ENCODE results near the gene AMMECR1.
"Not testable (repeated sequence)": the region's sequence is repeated elsewhere in the genome, so short reads cannot be mapped to it uniquely, and the experiment has no call there.

Gene AMMECR1

DNA sequence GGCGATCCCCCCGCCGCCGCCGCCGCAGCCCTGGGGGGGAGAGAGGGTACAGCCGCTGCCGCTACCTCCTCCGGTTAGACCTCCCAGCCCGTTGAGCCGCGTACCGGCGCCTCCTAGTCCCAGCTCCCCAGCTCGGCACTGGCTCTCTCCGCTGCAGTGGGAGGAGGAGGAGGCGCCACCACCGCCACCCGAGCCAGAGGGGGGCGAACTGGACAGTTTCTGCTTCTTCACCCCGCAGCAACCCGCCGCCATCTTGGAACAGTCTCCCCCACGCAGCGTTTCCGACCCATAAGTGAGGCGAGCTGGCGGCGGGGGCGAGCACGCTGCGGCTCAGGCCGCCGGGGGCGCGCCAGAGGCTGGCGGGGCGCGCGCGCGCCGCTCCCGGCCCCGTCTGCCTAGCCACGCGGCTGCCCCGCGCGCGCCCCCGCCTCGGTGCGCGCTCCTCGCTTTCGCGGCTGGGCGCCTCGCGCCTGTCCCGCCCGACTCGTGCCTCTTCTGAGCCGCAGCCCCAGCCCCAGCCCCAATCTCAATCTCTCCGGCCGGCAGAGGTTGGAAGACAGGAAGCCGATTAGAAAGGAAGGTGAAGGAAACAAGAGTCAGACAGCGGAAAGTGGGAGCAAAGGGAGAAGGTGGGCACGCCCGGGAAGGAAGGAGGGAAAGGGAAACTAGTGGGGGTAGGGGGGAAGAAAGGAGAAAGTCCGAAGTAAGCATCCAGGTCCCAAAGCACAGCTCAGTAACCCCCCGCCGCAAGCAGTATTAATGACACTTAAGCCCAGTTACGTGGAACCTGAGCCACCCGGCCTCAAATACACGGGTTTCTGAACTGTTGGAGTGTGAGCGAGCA is at the start of gene AMMECR1:
AMMECR1 (minus strand) TSS at position 266 of the 844 bp plus-strand sequence; CDS start at position 252, 14 bp downstream.
- DNase-seq: peak; percentile 45

DNA sequence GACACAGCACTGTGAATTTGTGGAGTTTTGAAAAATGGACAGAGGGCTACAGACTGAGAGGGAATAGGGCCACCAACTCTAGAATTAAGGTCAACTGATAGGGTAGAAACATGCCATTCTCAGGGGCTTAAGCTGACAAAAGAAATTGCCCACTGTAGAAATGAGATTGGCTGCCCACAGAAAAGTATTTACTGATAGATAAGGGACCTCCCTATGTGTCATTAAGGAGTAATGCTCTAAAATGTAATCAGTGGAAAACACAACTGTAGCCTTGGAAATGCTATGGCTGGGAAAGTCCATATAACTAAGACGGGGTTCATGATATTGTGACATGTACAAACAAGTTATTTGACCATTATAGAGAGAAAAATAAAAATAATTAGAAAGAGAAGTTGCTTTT is 45.4 kb upstream of the AMMECR1 start:
- no peak for DNase-seq

DNA sequence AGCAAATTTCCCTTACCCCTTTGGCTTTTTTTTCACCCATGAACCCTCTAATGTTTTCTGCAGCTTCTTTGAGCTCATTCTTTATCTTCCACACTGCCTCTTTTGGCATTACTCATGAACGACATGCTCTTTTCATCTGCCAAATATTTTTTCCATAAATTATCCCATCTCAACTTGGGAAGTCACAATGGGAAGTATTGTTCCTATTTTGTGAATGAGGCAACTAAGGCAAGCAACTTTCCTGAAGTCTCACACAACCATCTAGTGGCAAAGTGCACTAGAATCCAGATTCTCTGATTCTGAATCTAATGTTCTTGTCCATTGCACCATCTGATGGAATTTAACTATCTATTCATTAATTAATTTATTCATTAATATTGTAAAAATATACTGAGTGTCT is 41.4 kb upstream of the AMMECR1 start:
- DNase-seq: no peak

DNA sequence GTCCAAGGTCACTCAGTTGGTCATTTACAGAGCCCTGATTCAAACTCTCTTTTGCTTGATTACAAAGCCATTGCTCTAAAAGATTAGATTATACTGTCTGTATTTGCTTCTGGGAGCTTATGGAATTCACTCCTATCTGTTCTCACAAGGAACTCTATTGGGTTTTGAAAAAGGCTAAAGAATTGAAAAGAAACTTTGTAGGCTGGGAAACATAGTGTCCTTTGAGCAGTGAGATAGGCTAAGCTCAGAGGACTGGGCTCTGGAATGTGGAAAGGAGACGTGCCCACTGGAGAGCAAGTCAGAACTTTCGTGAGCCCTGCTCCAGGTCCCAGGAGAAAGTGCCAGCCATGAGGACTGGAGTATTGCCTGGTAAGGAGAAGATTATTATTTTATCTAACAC is 40.7 kb upstream of the AMMECR1 start, which contains the start of gene RTL9:
RTL9 (plus strand) TSS at position 301 of the 400 bp plus-strand sequence. CDS start 91,770 bp downstream, outside the sequence.
- DNase-seq: no peak

DNA sequence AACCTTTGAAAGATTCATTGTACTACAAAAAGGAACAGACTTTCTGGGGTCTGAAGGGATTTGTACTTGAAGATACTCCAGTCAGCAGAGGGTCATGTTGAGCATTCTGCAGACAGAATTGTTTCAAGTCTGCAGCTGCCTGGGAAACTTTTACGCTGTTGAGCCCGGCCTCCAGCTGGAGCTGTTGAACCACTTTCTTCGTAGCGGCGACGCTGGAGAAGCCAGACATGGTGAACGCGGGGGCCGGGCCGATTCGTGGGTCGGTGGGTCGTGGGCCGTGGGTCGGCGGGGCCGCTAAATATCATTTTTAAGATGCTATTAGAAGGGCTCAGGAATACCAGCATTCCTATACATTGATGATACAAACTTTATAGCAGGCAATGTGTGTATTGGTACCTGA is 28.8 kb upstream of the AMMECR1 start:
- no peak for DNase-seq

DNA sequence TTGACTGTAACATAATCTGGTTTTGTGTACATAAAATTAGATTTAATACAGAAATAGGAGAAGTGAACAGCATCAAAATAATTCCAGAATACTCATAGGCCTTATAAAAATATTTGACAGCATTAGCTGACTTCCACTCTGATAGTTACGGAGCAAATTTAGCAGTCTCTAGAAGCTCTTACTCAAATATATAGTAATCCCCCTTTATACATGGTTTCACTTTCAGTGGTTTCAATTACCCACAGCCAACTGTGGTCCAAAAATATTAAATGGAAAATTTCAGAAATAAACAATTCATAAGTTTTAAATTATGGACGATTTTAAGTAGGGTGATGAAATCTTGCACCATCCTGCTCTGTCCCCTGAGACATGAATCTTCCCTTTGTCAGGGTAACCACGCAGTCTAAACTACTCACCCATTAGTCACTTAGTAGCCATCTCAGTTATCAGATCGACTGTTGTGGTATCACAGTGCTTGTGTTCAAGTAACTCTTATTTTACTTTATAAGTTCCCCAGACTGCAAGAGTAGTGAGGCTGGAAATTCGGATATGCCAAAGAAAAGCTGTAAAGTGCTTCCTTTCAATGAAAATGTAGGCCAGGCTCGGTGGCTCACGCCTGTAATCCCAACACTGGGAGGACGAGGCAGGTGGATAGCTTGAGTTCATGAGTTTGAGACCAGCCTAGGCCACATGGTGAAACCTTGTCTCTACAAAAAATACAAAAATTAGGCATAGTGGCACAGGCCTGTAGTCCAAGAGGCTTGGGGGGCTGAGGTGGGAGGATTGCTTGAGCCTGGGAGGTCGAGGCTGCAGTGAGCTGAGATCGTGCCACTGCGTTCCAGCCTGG is 23.5 kb upstream of the AMMECR1 start:
- no peak for DNase-seq

DNA sequence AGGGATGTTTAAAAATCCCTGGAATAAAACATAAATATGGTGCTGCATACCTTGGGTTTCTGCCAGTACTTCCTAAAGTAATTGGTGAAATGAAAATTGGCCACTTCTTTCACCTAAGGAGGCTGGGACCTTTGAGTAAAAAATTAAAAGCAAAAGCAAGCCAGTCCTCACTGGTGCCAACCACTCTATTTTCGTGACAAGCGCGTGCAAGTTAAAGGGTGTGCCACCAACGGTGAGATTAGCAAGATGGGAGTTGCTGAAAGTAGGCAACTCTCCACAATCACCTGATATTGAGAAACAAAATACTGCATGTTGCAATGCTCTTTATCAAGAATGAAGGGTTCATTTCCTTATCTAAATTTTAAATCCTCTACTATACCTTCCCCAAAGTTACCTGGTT is 21.1 kb upstream of the AMMECR1 start:
- no peak for DNase-seq

DNA sequence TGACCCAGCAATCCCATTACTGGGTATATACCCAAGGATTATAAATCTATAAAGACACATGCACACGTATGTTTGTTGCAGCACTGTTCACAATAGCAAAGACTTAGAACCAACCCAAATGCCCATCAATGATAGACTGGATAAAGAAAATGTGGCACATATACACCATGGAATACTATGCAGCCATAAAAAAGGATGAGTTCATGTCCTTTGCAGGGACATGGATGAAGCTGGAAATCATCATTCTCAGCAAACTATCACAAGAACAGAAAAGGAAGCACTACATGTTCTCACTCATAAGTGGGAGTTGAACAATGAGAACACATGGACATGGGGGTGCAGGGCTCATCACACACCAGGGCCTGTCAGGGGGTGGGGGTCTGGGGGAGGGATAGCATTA is 15.6 kb upstream of the AMMECR1 start:
- DNase-seq: not testable (repeated sequence)

DNA sequence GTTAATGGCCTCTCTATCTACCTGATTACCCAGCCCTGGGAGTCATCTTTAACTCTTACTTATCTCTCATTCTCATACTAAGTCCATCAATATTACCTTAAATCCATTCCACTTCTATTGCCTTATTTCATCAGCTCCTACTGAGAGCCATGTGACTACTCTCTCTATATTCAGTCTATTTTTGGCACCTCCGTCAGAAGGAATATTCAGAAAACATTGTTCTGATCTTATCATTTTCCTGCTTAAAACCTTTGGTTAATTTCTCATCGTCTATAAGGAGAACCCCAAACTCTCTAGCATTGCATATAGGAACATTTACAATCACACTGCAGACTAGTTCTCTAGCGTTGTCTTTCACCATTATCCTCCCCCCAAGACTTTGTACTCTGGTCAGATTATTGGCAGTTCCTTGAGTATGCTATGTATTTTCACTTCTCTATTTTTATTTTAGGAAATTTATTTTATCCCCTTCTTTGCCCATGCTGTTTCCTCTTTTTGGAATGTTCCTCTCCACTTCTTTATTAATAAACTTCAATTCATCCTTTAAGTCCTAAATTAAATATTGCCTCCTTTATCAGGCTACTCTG is 13.7 kb upstream of the AMMECR1 start:
- no peak for DNase-seq

DNA sequence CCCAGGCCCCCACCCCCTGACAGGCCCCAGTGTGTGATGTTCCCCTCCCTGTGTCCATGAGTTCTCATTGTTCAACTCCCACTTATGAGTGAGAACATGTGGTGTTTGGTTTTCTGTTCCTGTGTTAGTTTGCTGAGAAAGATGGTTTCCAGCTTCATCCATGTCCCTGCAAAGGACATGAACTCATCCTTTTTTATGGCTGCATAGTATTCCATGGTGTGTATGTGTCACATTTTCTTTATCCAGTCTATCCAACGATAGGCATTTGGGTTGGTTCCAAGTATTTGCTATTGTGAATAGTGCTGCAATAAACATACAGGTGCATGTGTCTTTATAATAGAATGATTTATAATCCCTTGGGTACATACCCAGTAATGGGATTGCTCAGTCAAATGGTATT is 10.7 kb upstream of the AMMECR1 start:
- DNase-seq: not testable (repeated sequence)

DNA sequence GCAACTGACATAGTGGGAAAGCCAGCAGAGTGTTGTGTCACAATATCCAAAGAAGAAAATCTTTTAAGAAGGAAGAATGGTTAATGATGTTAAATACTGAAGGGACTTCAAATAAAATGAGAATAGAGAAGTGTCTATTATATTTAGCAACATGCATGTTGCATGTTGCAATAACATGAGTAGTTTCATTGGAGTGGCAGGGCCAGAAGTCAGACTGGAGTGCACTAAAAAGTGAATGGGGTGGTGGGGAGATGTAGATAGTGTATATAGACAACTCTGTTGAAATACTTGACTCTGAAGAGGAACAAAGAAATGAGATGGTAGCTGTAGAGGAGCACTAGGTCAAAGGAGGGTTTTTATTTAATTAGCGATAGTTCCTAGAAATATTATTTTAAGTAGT is 9.5 kb upstream of the AMMECR1 start:
- no peak for DNase-seq

DNA sequence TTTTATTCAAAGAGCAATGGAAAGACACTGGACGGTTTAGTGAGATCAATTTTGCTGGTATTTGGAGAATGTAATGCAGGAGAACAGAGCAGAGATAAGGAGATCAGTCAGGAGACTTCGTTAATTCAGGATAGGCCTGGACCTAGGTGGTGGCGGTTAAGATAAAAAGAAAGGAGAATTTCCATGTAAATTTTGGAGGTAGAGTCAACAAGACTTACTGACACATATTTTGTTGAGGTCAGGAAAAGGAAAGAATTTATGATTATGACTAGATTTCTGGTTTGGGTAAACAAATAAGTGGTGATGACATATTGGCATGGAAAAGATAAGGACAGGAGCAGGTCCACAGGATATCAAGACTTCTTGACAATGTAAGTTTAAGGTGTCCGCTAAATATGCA is 8.8 kb upstream of the AMMECR1 start:
- DNase-seq: no peak

DNA sequence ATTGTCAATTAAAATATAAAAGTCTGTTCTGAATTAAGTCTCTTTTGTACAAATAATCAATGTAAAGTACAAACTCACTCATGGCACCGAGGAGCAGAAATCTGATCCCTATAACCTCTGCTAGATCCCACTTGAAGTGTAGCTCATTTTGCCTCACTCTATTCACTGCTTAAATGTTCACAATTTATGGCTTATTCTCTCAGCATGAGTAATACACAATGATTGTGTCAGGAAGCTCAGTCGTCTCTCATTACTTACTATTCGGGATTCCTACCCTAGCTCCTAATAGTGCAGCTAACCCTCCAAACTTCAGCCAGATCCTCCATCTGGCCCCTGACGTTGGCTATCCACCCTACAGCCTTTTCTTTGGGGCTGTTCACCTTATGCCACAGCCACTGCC is 4.7 kb upstream of the AMMECR1 start:
- no peak for DNase-seq

DNA sequence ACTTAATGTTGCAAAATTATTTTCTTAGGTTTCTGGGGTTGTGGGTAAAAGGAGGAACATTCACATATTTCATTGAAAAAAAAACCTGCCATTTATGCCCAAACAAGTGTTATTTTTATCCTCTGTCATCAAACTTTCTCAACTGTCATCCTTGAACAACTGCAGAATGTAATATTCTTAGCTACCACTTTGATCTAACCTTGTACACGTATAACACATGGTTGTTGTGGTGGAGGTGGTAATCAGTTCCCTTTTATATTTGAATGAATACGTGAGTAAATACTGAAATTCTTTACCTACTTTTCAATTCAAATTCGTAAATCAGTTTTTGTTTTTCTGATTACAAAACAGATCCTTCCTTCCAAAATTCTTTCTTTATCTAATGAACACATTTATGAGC is 3.8 kb upstream of the AMMECR1 start:
- no peak for DNase-seq

DNA sequence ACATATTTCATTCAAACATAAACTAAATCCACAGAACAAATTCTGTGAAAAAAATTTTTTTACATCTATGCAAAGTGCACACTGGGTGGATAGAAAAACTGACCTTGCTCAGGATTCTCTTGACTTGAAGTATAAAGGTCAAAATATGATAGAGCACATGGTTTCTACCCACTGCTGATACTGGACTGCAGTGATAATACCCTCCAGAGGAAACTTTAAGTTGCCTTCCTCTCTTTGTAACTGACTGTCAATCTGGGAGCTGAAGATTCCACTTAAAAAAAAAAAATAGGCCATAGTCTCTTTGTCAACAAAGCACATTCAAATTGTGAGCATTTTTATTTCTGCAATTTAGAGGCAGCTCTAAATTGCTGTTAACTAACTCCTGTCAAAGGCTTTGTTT is 3.2 kb upstream of the AMMECR1 start:
- no peak for DNase-seq

DNA sequence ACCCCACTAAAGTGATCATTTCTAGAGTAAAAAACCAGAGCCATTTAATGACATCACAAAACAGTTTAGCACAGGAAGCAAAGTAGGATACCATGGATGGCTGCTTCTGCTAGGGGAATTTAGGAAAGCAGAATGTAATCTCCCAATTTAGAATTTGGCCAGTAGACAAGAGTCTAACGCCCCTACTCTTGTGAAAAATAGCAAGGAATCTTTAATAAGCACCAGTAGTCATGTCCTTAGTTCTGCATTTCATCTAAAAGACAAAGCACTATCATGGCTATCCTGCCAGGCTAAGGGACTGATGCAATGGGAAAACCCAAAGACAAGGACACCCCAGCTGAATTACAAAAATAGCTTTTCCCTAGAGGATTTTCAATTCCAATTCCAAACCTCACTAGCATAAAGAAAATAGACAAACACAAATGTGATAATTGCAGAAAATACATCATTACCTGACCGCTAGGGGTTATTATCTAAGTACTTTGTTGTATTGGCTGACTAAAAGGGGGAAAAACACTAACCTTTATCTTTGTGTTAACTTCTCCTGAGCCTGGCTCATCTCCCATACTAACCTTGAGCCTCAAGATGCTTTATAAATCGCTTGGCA is 2.6 kb upstream of the AMMECR1 start:
- DNase-seq: no peak

DNA sequence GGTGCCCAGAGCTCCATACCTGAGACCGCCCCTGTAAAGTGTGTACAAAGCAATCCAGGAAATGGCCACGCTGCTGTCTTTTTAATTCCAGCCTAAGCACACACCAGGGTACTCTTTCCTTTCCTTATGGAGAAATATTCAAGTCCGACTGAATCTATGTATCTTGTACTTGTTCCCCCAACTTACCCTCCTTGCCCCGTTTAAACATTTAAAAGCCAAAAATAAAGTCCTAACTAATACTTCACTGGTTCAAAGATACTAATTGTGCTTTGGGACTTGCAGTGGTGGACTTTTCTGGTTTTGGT is 731 bp upstream of the AMMECR1 start:
- no peak for DNase-seq

DNA sequence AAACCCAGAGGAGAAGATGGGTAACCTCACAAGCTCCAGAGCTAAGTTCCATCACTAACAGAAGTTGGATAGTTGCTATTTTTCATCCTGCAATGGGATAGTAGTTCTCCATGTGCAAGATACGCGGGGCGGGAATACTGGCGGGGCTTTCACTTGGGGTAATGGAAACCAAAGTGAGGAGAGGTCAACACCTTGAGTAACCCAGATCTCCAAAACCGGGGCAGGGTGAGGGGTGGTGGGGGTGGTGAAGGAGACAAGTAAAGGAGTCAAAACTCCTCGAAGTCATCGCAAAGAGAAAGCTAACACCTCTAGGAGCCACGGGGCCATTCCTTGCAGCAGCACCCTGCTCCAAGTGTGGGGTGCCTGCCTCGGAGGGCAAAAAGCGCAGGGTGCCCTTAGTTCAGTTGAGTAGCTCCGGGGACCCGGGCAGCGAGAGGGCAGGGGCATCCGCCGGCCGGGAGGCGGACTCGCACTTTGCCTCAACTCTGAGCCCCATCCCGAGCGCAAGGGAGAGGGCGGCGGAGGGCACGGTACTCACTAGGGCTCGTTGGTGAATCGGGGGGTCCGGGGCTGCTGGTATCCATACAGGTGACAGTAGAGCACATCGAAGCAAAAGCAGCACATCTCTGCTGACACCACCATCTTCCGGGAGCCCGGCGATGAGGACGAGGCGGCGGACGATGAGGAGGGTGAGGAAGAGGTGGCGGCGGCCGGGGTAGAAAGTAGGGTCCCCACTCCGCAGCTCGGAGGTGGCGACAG is 645 bp downstream of the AMMECR1 start:
- DNase-seq: no peak

DNA sequence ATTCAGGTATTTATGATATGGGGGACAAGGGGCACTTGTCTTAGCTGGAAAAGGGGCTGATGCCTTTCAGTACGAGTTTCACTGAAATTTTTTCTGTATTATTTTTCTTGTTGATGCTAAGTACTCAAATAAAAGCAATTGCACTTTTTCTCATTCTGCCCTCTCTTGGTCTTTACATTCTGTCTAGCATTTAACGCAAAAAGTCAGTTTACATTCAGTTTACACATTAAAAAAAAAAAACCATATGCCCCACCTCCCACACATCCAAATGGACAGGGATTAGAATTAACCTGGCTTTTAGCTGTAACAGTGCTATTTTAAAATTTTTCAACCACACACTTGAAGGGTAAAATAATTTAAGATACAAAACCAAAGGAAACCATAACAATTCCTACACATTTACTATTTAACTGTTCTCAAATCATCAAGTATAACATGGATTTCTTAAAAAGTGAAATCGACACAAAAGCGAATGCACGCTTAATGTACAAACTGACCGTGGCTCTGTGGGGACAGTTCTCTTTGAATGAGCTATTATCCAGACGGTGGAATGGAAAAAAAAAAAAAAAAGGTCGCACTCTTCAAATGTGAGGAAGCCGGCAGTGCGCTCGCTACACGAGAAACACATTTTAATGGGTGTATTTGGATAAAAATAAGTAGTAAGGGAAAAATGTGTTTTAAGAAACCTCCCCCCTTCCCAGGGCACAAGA is 1.4 kb downstream of the AMMECR1 start:
- DNase-seq: no peak

DNA sequence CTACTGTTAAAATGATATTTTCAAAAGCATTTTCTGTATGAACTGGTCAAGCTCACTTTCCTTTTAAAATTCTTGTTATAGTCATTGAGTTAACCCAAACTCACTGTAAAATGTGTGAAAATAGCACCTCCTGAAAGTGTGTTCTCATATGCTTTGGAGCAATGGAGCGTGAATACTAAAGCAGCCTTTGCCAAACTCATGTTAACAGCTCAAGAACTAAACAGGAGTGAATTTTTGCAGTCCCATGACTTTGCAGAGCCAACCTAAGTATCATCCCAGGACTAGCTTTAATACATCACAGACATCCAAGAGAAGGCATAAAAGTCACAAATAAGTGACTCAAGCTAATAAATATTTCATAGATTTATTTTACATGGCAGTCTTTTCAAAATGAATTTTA is 2.3 kb downstream of the AMMECR1 start:
- no peak for DNase-seq

DNA sequence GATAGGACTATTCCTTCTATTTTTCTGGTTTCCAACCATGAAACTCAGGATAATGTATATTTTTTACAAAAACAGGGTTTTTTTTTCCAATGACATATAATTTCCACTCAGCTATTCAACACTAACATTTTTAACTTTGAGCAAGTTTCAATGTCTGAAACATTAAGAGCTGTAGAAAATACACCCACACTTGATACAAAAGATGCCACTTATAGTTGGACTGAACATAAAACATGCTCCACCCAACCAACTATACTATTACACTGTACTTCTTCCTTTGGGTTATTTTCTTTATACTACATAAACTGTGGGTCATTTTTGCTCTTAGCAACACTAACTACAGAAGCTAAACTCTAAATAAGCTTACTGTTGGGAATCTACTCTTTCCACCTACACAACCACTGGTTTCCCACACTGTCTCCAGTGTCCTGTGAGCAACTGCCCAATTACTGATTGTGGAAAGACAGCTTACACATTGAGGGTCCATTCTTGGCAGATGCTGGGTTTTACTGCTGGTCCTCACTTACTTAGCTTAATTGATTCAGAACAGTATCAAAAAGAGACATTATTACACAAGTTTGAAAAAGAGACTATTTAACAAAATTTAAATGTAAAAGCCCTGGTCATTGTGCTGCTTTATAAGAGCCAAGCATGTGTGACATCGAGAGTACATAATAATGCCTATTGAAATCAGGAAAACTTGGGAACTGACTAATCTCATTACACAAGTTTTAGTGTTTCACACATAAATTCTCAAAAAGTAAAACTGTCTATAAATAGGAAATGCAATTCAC is 6.3 kb downstream of the AMMECR1 start:
- no peak for DNase-seq

Data from KG1 (cell line).